Dedifferentiated amniotic fluid mesenchymal stem cell (primary cell): ENCODE results near the gene STXBP6.
"Not testable (repeated sequence)": the region's sequence is repeated elsewhere in the genome, so short reads cannot be mapped to it uniquely, and the experiment has no call there.

ENCODE experiments used
- DNase-seq: peaks from one replicate; pipeline ENCODE4 v3.0.0-alpha.2; 2016; ENCODE audit errors: extremely low spot score

Gene STXBP6

GRCh38 chr14:24956104-24956503 lies 93.8 kb downstream of the STXBP6 start:
- no peak for DNase-seq

DNA sequence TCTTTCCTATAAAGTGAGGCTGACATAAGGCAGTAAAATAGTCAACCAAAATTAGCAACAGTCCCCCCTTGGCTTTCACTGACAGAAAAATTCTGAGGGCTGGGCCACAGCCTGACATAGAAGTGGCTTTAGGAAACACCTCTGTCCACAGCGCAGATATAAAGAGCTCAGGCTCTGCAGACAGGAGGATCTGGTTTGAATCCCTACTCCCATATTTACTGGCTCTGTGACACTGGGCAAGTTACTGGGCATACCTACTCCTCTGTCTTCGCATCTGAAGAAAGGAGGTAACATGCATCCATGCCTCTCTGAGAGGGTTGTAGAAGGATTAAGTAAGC lies 95.3 kb downstream of the STXBP6 start:
- DNase-seq: no peak

DNA sequence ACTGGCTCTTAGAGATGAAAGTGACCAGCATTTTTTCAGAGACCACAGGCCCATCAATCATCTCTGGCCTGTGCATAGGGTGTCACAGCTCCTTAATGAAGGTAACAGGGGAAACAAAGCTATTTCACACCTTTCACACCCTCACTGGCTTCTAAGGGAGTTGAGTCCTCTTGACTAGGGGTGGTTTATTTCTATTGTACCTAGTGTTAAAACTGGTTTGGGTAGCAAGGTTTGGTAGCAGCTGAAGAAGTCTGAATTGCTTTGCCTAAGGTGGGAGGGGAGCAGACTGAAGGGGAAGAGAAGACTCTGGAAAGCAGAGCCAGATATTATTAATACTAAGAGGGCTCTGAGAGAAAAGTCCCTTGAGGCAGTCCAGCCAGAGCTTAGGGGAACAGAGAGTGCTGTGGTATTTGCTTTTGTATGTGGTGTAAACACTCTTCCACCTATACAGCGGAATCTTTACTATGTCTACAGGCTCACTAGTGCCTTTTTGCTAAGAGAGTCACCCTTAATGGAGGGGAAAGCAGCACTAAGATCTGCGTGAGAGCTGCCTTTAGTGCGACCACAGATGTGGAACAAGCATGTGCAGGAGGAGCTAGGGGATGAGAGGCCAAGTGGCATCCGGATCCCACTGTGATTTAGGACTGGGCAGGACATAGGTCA lies 95.8 kb downstream of the STXBP6 start:
- no peak for DNase-seq

- no peak for DNase-seq
Measured at GRCh38 chr14:24952851-24953666, 96.9 kb downstream of the STXBP6 start.

- no peak for DNase-seq
Measured at GRCh38 chr14:24948261-24948847, 101.6 kb downstream of the STXBP6 start.

GRCh38 chr14:24947131-24947530 lies 102.8 kb downstream of the STXBP6 start:
- DNase-seq: no peak

DNA sequence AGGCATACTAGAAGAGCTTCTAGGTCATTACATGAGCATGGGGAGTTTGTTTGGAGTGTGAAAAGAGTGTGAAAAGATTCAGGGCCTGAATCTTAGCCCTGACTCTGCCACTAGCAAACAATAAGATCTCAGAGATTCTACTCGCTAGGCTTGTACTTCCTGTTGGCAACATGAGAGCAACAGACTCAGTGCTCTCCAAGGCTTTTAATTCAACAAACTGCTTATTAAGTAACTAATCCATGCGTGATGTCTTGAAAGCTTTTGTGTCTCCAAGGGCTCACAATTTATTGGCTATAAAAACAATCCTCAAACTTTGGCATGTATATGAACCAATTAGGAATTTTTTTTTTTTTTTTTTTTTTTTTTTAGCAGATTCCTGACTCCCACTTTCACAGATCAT lies 105.1 kb downstream of the STXBP6 start:
- DNase-seq: no peak

DNA sequence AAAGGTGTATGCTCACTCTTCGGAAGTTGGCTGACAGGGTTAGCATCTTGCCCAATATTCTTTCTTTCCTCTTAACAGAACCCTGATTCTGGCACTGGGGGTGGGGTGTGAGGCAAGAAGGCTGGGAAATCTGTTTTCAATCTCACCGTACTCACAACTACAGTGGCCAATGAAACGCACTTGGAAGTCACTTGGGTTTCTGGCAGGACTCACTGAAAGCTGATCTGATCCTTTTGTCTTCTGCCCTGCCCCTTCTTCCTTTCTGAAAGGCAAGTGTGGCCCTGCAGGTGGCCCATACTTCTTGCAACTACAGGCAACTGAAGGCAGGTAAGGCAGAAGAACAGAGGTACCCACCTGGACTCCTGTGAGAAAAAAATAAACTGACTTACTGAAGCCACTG lies 106.9 kb downstream of the STXBP6 start:
- no peak for DNase-seq

- no peak for DNase-seq
Measured at GRCh38 chr14:24941719-24942118, 108.2 kb downstream of the STXBP6 start.

GRCh38 chr14:24940213-24940783 lies 109.6 kb downstream of the STXBP6 start:
- no peak for DNase-seq

- DNase-seq: no peak
Measured at GRCh38 chr14:24938593-24938992, 111.4 kb downstream of the STXBP6 start.

DNA sequence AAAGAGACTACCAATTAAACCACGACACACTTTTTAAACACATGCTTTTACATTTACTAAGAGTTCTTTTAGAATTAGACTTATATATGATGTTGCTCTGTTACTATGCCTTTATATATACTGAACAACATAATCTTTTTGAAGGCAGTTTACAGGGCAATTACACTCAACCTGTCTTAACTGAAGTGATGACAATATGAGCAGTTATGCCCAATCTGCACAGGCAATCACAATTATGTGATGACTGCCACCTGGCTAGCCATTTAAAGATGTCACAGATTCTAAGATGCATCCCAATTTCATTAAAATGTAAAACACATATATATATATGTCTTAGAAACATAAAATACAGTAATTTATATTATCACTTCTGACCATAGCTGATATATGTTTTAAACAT lies 112.6 kb downstream of the STXBP6 start:
- no peak for DNase-seq

- DNase-seq: not testable (repeated sequence)
Measured at GRCh38 chr14:24936773-24937172, 113.2 kb downstream of the STXBP6 start.

GRCh38 chr14:24935796-24936195 lies 114.2 kb downstream of the STXBP6 start:
- DNase-seq: no peak

- DNase-seq: no peak
Measured at GRCh38 chr14:24928386-24928900, 121.5 kb downstream of the STXBP6 start.

DNA sequence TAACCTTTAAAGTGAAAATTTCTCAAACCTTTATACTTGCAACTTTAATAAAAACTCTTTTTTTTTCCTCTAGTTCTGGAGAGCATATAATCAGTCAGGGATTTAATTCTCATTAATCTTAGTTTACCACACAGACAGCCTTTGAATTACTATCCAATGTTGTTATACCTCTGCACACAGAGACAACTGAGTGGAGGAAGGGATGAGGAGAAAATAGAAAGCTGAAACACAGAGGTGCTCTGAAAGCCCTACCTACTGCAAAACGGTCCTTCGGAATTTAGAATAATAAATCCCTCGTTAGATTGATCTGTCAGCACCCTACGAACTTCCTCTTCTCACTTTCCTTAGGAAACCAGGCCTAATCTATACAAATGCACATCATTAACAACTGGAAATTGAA lies 122.1 kb downstream of the STXBP6 start:
- DNase-seq: no peak

DNA sequence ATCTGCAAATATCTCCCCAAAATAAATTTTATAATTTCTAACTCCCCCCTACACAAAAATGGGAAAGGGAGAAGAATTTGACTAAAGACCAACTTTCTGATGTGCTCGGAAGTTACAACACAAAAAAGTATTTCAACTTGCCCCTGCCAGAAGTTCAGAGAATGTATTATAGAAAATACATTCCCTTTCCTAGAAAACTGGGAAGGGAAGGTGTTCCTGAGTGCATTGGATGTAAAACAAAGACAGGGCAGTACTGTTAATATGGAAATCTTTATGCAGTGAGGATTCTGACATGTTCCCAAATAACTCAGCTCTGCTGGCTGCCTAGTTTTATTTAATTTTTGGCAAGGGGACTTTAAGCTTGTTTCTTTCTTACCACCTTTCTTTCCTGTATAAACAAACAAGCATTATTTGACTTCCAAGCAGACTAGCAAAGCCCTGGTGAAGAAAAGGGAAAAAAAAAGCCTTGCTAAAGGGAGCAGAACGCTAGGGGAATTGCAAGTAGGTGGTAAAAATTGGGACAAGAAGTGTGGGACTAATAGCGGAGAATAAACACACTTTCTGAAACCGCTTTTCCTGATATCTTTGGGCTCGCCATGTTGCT lies 124.1 kb downstream of the STXBP6 start:
- no peak for DNase-seq

GRCh38 chr14:24924544-24924943 lies 125.4 kb downstream of the STXBP6 start:
- DNase-seq: no peak

DNA sequence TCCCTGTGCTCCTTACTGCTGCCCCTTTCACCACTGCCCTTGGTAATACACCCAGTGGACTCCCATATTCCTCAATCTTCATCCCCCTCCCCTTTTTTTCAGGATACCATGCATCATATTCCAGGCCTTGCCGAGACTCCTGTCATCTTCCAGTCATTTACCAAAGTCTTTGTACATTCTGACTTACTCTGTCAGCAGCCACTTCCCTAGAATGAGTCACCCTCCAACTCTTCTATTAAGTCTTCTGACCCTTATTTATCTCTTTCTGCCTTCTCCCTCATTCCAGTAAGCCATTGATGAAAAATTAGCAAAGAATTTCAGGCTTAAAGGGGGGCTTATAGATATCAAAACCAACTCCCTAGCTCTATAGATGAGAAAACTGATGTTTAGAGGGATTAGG lies 128.0 kb downstream of the STXBP6 start:
- DNase-seq: no peak

DNA sequence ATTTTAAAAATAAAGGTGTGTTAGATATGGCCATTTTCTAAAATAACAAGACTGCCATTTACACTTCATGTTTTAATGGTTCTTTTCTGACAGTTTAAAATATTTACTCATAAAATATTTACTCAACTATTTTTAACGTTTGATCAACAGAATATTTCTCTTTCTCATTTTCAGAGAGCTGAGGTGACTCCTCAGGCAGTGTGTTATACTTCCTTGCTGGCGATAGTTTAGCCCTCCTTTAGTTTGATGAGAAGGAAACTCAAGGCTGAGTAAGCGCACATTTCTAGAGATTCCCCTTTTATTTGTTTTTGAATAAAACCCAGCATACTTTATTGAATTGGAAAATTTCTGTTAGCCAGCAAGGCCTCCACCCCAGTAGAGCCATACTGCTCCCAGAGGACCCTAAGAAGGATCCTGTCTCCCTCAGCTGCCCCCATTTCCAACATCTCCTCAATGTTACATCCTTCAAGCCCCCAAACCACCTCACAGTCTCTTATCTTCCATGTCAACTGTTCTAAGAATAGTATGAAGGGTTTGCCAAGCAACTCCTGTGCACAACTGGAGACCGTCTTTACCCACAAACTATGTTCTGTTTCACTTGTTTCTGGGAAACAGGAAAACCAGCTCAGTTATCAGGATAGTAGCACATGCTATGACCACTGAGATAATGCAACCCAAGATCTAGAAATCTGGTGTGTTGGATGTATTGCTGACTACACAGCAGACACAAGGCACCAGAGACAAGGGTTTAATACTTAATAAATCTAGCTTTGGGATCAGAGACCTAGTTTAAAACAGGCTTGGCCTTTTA lies 129.5 kb downstream of the STXBP6 start:
- DNase-seq: no peak

DNA sequence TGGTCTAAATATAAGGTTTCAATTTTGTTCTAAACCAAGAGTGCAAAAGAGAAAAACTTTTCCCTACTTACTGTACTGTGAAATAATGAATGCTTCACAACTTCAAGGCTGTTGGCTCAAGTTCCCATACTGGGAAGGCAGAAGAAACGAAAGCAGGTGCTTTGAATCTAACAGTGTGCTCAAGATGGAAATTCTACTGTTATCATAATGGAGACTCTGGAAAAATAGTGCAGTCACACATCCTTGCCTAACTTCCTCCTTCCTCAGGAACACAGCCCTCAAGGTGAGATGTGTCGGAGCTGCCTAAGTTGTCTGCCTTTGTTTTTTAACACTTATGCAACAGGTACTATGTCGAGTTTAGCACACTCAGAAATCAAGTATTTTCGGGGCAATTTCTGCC lies 131.1 kb downstream of the STXBP6 start:
- DNase-seq: no peak
